Fibroblast of gingiva (primary cell): ENCODE results near the gene CIZ1.
"Not testable (repeated sequence)": the region's sequence is repeated elsewhere in the genome, so short reads cannot be mapped to it uniquely, and the experiment has no call there.

Experiments
- DNase-seq: peaks from one replicate; pipeline ENCODE4 v3.0.0-alpha.2; 2011; ENCODE audit warnings: low read depth

Gene CIZ1

GRCh38 chr9:128145536-128145935 is 45.8 kb downstream of the CIZ1 start:
- DNase-seq: no peak

- DNase-seq: no peak
Observed at GRCh38 chr9:128144239-128145181, 46.9 kb downstream of the CIZ1 start.

GRCh38 chr9:128143525-128144238 is 47.7 kb downstream of the CIZ1 start:
- DNase-seq: no peak

- DNase-seq: no peak
Observed at GRCh38 chr9:128142596-128142995, 48.8 kb downstream of the CIZ1 start.

- DNase-seq: no peak
Observed at GRCh38 chr9:128142061-128142460, 49.3 kb downstream of the CIZ1 start.

- DNase-seq: no peak
Observed at GRCh38 chr9:128141604-128142003, 49.8 kb downstream of the CIZ1 start.

GRCh38 chr9:128139621-128140020 is 51.8 kb downstream of the CIZ1 start:
- DNase-seq: no peak

- no peak for DNase-seq
Observed at GRCh38 chr9:128138001-128138400, 53.4 kb downstream of the CIZ1 start.

GRCh38 chr9:128136816-128137793 is 54.3 kb downstream of the CIZ1 start:
- no peak for DNase-seq

- DNase-seq: not testable (repeated sequence)
Observed at GRCh38 chr9:128135561-128135960, 55.8 kb downstream of the CIZ1 start.

GRCh38 chr9:128132139-128132538 is 59.2 kb downstream of the CIZ1 start:
- not testable (repeated sequence) for DNase-seq

- DNase-seq: not testable (repeated sequence)
Observed at GRCh38 chr9:128131346-128131745, 60.0 kb downstream of the CIZ1 start.

GRCh38 chr9:128130651-128131050 is 60.7 kb downstream of the CIZ1 start:
- not testable (repeated sequence) for DNase-seq

- not testable (repeated sequence) for DNase-seq
Observed at GRCh38 chr9:128129976-128130590, 61.3 kb downstream of the CIZ1 start.

GRCh38 chr9:128128836-128129590 is 62.4 kb downstream of the CIZ1 start:
- no peak for DNase-seq

- peak; percentile 91 for DNase-seq
Observed at GRCh38 chr9:128127990-128128835, 63.2 kb downstream of the CIZ1 start.

GRCh38 chr9:128127568-128127989 is 63.8 kb downstream of the CIZ1 start, which contains the start of gene PTGES2:
Gene PTGES2, minus strand, starts transcription at chr9:128127729. Its CDS starts 12 bp downstream, at chr9:128127717.
- DNase-seq: peak; percentile 91

GRCh38 chr9:128125580-128126354 is 65.6 kb downstream of the CIZ1 start:
- DNase-seq: peak; percentile 23
